ENCODE data around the gene PRPF38B.

- TF ChIP-seq POLR2AphosphoS5 (IDR thresholded peaks at IDR 0.05; ENCODE audit: low read depth, low read length) (no peak), SIN3A (IDR thresholded peaks at IDR 0.05; ENCODE audit: borderline replicate concordance, insufficient read depth, low read length) (no peak), TAF1 (IDR thresholded peaks at IDR 0.05; ENCODE audit: borderline replicate concordance, insufficient read depth, low read length) (no peak)
Observed at GRCh38 chr1:108670131-108670773, 21.9 kb upstream of the PRPF38B start.
